HepG2 (cell line): ENCODE results near the gene TNFRSF18. TPM values are rescaled to one million over a fixed set of nuclear protein-coding genes. Genes with fewer than 3 reads are reported as not detected.

Source experiments
- ATAC-seq: fragments of 200-7000 bp; cut with Tn5 transposase; 3 replicates; pipeline ENCODE4 v1.9.1; 2020; ENCODE audit warnings: mild to moderate bottlenecking, moderate library complexity
- BruUV-seq: library from RNA; stranded (reverse); fragments of 400-500 nt; replicated peaks from 2 replicates; lab custom pipeline; 2021; lab: Mats Ljungman, UMichigan
- CTCF ChIA-PET: fragments of 300-600 bp; formaldehyde crosslinking; extraction: SDS; loops from one replicate; lab custom pipeline; 2021; ENCODE audit warnings: low total read pairs, inconsistent platforms, low intra/inter-chr PET ratio; lab: Yijun Ruan, JAX
- POLR2A ChIA-PET: fragments of 350-600 bp; sonication (Branson Sonifier 250); formaldehyde crosslinking; loops from one replicate; lab custom pipeline; 2020; ENCODE audit warnings: antibody characterized with exemption, inconsistent platforms; lab: Yijun Ruan, JAX
- DNase-seq: peaks from one replicate; pipeline ENCODE4 v3.0.0-alpha.2; 2015; ENCODE audit warnings: low spot score
- FAIRE-seq: peaks from 3 replicates; lab custom pipeline; 2011; peaks lifted over from hg19 to GRCh38; lab: Jason Lieb, UNC
- H2AFZ ChIP-seq: one replicate; pipeline ENCODE4 v1.6.1; 2011; ENCODE audit warnings: low read length, inconsistent platforms
- H3K27ac ChIP-seq: fragments of 300-600 bp; 3 replicates; pipeline ENCODE4 v1.8.0; 2011; ENCODE audit warnings: mixed run types, mild to moderate bottlenecking, mixed read lengths, low read length, inconsistent platforms; ENCODE audit not compliant: insufficient read depth; ENCODE audit errors: extremely low read length
- H3K27me3 ChIP-seq, 2 experiments: fragments of 200-600 bp in 1 of 2; 2 replicates in 1 of 2; 3 replicates in 1 of 2; pipeline versions ENCODE4 v1.6.0 to v1.8.0; 2011; ENCODE audit warnings: low read length in 2 of 2, mild to moderate bottlenecking in 2 of 2, moderate library complexity in 2 of 2, inconsistent platforms in 1 of 2; ENCODE audit not compliant: insufficient read depth in 2 of 2, control insufficient read depth in 1 of 2
- H3K36me3 ChIP-seq, 2 experiments: fragments of 200-600 bp in 1 of 2; replicated peaks in 1 of 2; 2 replicates in 1 of 2; 3 replicates in 1 of 2; pipeline versions ENCODE4 v1.5.1 to v1.8.0; 2011; ENCODE audit warnings: low read length in 2 of 2, inconsistent platforms in 1 of 2; ENCODE audit not compliant: insufficient read depth in 2 of 2, control insufficient read depth in 1 of 2
- H3K4me1 ChIP-seq: 2 replicates; pipeline ENCODE4 v1.5.1; 2012; ENCODE audit warnings: low read length, inconsistent platforms; ENCODE audit not compliant: insufficient read depth
- H3K4me2 ChIP-seq: 2 replicates; pipeline ENCODE4 v1.6.0; 2011; ENCODE audit warnings: low read depth, low read length, inconsistent platforms
- H3K4me3 ChIP-seq, 3 experiments: fragments of 200-600 bp in 1 of 3; sonication (generic), shearing (Covaris generic) in 1 of 3; replicated peaks in 1 of 3; 2 replicates each; pipeline ENCODE4 v1.5.1; 2011 to 2016; ENCODE audit warnings: low read length in 3 of 3, inconsistent platforms in 2 of 3, low read depth in 2 of 3, mild to moderate bottlenecking in 2 of 3, control low read depth in 1 of 3, mixed read lengths in 1 of 3; ENCODE audit not compliant: insufficient read depth in 1 of 3
- H3K79me2 ChIP-seq: one replicate; pipeline ENCODE4 v1.6.1; 2011; ENCODE audit warnings: low read length, inconsistent platforms; ENCODE audit not compliant: insufficient read depth
- H3K9ac ChIP-seq: 2 replicates; pipeline ENCODE4 v1.6.0; 2011; ENCODE audit warnings: mild to moderate bottlenecking, low read depth, low read length, inconsistent platforms; ENCODE audit not compliant: insufficient read depth
- H3K9me3 ChIP-seq: 2 replicates; pipeline ENCODE4 v1.5.1; 2012; ENCODE audit warnings: mild to moderate bottlenecking, low read length
- H4K20me1 ChIP-seq: 2 replicates; pipeline ENCODE4 v1.6.0; 2011; ENCODE audit warnings: inconsistent platforms, mild to moderate bottlenecking, low read length, moderate library complexity; ENCODE audit not compliant: insufficient read depth
- MAFG ChIP-seq: sonication (generic); formaldehyde crosslinking; IDR thresholded peaks from 2 replicates; pipeline ENCODE4 v1.5.1; 2020; ENCODE audit warnings: mild to moderate bottlenecking, missing genetic modification reagents
- PLRG1 ChIP-seq: fragments of 450-650 bp; conservative IDR thresholded peaks from 2 replicates; pipeline ENCODE4 v1.6.1; 2016
- SCMH1 ChIP-seq: sonication (generic); formaldehyde crosslinking; IDR thresholded peaks from 2 replicates; pipeline ENCODE4 v1.9.0; 2021; ENCODE audit warnings: missing genetic modification reagents, mild to moderate bottlenecking, borderline replicate concordance
- ZNF552 ChIP-seq: sonication (generic); formaldehyde crosslinking; IDR thresholded peaks from 2 replicates; pipeline ENCODE4 v1.9.0; 2022; ENCODE audit warnings: missing genetic modification reagents, mild to moderate bottlenecking, borderline replicate concordance
- ZNF709 ChIP-seq: sonication (generic); formaldehyde crosslinking; IDR thresholded peaks from 2 replicates; pipeline ENCODE4 v1.5.0; 2020; ENCODE audit warnings: mild to moderate bottlenecking, missing genetic modification reagents
- WGBS: methylation state at CpG from one replicate; pipeline ENCODE4 v1.1.6; 2017; ENCODE audit warnings: low lambda C conversion rate; 5-methylcytosine and 5-hydroxymethylcytosine counted together
- in situ Hi-C: cut with HindIII; loops from 2 replicates; pipeline ENCODE4 v1.10.0; 2017; ENCODE audit warnings: low pct_unique_long_range_greater_than_20kb; ENCODE audit not compliant: extremely low pct_ligation_motif_present
- intact Hi-C: fragments of 100-400 bp; cut with micrococcal nuclease; formaldehyde crosslinking; loops from one replicate; pipeline ENCODE4 v1.10.0; 2022; ENCODE audit not compliant: unreplicated experiment
- polyA plus RNA-seq, 8 experiments: library from polyadenylated mRNA; depleted of rRNA in 3 of 8; stranded (reverse) in 7 of 8; unstranded in 1 of 8; fragments of >200 nt; fragmentation: Illumina TruSeq in 4 of 8; extraction: Trizol in 4 of 8; gene quantifications; 2 replicates each; pipeline versions ENCODE4 v1.2.1 to v1.2.3, GENCODE V29; 2011 to 2016; ENCODE audit warnings: low read depth in 4 of 8, missing spikeins in 1 of 8, mixed read lengths in 1 of 8; ENCODE audit not compliant: insufficient read depth in 1 of 8
- total RNA-seq, 5 experiments: library from RNA; depleted of rRNA; stranded (reverse); fragments of >200 nt; fragmentation: Illumina TruSeq; extraction: Trizol; gene quantifications; 2 replicates each; pipeline ENCODE4 v1.2.3, GENCODE V29; 2016; ENCODE audit warnings: low read depth in 1 of 5
- TF ChIP-seq, protein P1 (sequence below), 2 experiments: IDR thresholded peaks; 2 replicates each; pipeline ENCODE4 v1.6.1; 2011 to 2012; ENCODE audit warnings: low read length in 2 of 2, borderline replicate concordance in 1 of 2, low read depth in 1 of 2, mild to moderate bottlenecking in 1 of 2, moderate library complexity in 1 of 2

TNFRSF18 gene
- total and polyA plus RNA-seq, 2 of the 13 experiments (the other 11 are each of a cell fraction or from before 2014, with no cell fraction given) = not detected

DNA sequence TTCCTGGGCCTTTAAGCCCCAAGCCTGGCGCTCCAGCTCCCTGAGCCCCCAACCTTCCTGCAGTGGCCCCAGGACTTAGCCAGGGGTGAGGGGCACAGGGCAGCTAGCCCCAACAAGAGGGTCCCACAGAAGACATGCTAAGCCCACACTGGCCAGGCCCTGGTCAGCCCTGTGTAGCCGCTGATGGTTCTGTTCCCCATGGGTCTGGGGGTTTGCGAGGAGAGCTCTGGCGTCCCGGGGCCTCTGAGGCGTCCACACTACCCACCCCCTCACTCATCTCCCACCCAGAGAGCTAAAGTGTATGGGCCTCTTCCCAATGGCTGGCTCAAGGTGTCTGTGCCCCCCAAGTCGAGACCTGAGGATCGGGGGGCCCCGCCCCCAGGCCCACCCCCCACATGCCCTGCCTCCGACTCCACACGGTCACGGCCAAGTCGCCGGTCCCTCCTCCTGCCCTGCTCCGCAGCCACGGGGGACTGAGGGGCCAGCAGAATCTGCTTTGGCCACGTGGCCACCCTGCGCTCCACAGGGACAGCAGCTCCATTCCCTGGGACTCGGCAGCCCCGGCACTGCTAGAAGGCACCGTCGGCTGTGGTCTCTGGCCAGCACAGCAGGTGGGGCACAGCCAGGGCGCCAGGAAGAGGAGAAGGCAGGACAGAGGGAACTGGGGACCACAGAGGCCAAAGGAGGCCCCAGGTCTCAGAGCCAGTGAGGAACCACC lies 7.8 kb downstream of the TNFRSF18 start:
- no peaks in the 10 kb centered on the region for H4K20me1 ChIP-seq
- H3K4me3 ChIP-seq = no peak overlapping the region; a peak in 1 of 6 replicates
- no peak overlapping the region for H3K27ac ChIP-seq
- peaks cover 16 to 41% of the 10 kb centered on the region in 2 experiments; a peak in 4 of 5 replicates for H3K27me3 ChIP-seq
- H3K9me3 ChIP-seq = peaks cover 11% of the 10 kb centered on the region
- H3K4me2 ChIP-seq = no peak overlapping the region
- 13% methylated on average over 3 of the region's 23 CpGs for WGBS
- no peak for TF ChIP-seq SCMH1 (CRISPR knock-in tag)
- TF ChIP-seq PLRG1 = no peak
- TF ChIP-seq ZNF552 = no peak
- TF ChIP-seq, protein P1, sequence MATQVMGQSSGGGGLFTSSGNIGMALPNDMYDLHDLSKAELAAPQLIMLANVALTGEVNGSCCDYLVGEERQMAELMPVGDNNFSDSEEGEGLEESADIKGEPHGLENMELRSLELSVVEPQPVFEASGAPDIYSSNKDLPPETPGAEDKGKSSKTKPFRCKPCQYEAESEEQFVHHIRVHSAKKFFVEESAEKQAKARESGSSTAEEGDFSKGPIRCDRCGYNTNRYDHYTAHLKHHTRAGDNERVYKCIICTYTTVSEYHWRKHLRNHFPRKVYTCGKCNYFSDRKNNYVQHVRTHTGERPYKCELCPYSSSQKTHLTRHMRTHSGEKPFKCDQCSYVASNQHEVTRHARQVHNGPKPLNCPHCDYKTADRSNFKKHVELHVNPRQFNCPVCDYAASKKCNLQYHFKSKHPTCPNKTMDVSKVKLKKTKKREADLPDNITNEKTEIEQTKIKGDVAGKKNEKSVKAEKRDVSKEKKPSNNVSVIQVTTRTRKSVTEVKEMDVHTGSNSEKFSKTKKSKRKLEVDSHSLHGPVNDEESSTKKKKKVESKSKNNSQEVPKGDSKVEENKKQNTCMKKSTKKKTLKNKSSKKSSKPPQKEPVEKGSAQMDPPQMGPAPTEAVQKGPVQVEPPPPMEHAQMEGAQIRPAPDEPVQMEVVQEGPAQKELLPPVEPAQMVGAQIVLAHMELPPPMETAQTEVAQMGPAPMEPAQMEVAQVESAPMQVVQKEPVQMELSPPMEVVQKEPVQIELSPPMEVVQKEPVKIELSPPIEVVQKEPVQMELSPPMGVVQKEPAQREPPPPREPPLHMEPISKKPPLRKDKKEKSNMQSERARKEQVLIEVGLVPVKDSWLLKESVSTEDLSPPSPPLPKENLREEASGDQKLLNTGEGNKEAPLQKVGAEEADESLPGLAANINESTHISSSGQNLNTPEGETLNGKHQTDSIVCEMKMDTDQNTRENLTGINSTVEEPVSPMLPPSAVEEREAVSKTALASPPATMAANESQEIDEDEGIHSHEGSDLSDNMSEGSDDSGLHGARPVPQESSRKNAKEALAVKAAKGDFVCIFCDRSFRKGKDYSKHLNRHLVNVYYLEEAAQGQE (IDR thresholded peaks at IDR 0.05; ENCODE audit: borderline replicate concordance in 1 of 2, low read depth in 1 of 2, low read length in 2 of 2) = no peak
- no peak for TF ChIP-seq MAFG (CRISPR knock-in tag)
- TF ChIP-seq ZNF709 (CRISPR knock-in tag) = no peak
- no TSS peak for BruUV-seq
- peak; percentile 47 for ATAC-seq
- no peak overlapping the region for H3K9ac ChIP-seq
- ChIA-PET POLR2A (interaction anchor here (1.0 kb wide), 1 partner anchor 34 kb away, joined by 3 read pairs; no protein-coding TSS in a partner anchor), CTCF (no interaction called here)
- peaks cover 22% of the 10 kb centered on the region for H3K4me1 ChIP-seq
- H3K79me2 ChIP-seq = no peaks in the 10 kb centered on the region
- H3K36me3 ChIP-seq = no peaks in the 10 kb centered on the region
- no peak for DNase-seq
- FAIRE-seq = no peak
- in situ Hi-C loops = no loop called here
- no peak overlapping the region for H2AFZ ChIP-seq
- intact Hi-C loops = no loop called here
